ENCODE results near the gene SPEG.

The SPEG gene

DNA sequence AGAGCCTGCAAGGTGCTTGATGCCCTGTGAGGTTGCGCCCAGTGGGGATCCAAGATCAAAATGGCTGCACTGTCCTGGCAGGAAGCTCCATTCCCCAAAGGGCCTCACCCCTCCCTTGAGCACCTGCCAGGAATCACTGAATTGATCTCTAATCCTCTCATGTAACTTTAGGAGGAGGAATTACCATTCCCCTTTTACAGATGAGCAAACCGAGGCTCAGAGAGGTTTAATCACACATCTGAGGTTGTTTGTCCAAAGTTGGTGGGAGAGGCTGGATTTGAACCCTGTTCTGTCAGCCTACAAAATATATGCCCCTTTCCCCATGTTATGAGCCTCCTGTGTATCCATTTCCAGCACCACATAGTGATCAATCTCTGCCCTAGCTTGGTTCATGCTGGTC, 90.2 kb downstream of the SPEG start:
- peaks cover 72% of the 10 kb centered on the region for H3K4me1 Mint-ChIP-seq
- TF ChIP-seq, protein P1, sequence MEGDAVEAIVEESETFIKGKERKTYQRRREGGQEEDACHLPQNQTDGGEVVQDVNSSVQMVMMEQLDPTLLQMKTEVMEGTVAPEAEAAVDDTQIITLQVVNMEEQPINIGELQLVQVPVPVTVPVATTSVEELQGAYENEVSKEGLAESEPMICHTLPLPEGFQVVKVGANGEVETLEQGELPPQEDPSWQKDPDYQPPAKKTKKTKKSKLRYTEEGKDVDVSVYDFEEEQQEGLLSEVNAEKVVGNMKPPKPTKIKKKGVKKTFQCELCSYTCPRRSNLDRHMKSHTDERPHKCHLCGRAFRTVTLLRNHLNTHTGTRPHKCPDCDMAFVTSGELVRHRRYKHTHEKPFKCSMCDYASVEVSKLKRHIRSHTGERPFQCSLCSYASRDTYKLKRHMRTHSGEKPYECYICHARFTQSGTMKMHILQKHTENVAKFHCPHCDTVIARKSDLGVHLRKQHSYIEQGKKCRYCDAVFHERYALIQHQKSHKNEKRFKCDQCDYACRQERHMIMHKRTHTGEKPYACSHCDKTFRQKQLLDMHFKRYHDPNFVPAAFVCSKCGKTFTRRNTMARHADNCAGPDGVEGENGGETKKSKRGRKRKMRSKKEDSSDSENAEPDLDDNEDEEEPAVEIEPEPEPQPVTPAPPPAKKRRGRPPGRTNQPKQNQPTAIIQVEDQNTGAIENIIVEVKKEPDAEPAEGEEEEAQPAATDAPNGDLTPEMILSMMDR (IDR thresholded peaks at IDR 0.05), result no peak
- H3K4me3 Mint-ChIP-seq, result no peak overlapping the region
- no peak overlapping the region for H3K27ac Mint-ChIP-seq
- peaks cover 54% of the 10 kb centered on the region for H3K27me3 Mint-ChIP-seq (ENCODE audit: low read depth, poor library complexity)
- no peaks in the 10 kb centered on the region for H3K36me3 Mint-ChIP-seq (ENCODE audit: low read depth)
- DNase-seq, result no peak
- no peaks in the 10 kb centered on the region for H3K9me3 Mint-ChIP-seq

DNA sequence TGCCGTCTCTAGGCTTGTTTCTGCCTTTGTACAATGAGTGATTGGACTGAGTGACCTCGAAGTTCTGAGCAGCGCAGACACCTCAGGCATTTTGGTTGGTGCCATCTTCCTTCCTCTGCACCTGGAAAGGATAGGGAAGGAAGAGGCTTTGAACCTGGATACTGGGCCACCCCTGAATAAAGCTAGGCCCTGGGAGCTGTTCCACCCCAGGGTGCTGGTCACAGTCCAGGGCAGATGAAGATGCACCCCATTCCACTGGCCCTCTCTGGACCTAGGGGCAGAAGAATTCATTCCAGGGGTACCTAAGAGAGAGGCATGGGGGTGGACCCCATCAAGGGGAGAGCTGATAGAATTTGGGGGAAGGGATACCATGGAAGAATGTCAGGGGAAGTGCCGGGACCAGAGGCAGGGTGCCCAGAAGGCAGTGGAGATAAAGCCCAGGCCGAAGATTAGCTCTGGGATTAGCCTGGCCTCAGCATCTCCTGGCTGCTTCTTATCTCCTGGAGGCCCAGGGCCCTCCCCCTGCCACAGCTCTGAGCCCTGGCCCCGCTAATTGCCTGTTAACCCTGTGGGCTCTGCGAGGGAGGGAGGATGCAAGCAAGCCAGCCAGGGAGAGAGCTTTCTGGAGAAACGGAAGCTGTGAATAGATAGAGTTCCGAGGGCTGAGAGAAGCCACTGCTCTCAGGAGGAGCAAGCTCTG, 91.0 kb downstream of the SPEG start:
- H3K36me3 Mint-ChIP-seq (ENCODE audit: low read depth), result no peaks in the 10 kb centered on the region
- peak overlapping the region; percentile 57 for H3K27ac Mint-ChIP-seq
- DNase-seq, result no peak
- TF ChIP-seq, protein P1 (IDR thresholded peaks at IDR 0.05), result no peak
- peaks cover 72% of the 10 kb centered on the region for H3K4me1 Mint-ChIP-seq
- H3K4me3 Mint-ChIP-seq, result peak overlapping the region; percentile 63
- H3K27me3 Mint-ChIP-seq (ENCODE audit: low read depth, poor library complexity), result peaks cover 61% of the 10 kb centered on the region
- H3K9me3 Mint-ChIP-seq, result no peaks in the 10 kb centered on the region

DNA sequence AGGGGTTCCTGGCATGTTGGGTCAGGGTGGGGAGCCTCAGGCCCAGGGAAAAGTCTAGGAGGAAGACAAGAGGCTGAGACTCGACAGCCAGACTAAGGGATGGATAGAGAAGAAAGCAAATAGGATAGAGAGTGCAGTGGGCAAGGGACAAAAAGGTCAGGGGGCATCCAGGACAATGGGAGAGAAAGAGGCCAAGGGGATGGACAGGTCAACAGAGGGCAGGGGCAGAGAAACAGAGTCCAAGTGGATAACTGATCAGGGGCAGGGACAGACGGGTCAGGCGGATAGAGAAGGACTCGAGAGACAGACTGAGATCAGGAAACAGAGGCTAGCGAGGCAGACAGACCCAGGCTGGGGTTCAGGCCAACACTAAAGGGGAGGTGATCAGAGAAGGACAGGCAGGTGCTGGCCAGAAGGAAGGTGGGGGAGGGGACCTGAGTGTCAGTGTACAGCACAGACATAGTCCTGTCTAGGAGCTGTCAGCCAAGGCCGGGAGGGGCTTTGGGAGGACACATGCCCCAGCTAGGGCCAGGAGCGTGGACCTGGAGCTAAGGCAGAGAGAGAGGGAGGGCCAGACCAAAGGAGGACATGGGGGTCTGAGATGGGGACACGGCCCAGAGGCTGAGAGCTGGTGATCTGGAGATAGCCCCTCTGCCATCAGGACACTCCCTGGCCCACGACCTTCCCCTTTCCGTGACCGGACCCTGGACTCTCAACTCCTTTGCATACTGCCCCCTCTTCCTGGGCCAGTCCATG, 91.9 kb downstream of the SPEG start:
- H3K4me3 Mint-ChIP-seq, result peak overlapping the region; percentile 63
- no peaks in the 10 kb centered on the region for H3K36me3 Mint-ChIP-seq (ENCODE audit: low read depth)
- H3K27me3 Mint-ChIP-seq (ENCODE audit: low read depth, poor library complexity), result peaks cover 66% of the 10 kb centered on the region
- TF ChIP-seq, protein P1 (IDR thresholded peaks at IDR 0.05), result no peak
- H3K4me1 Mint-ChIP-seq, result peaks cover 66% of the 10 kb centered on the region
- no peak for DNase-seq
- H3K27ac Mint-ChIP-seq, result peak overlapping the region; percentile 57
- no peaks in the 10 kb centered on the region for H3K9me3 Mint-ChIP-seq

DNA sequence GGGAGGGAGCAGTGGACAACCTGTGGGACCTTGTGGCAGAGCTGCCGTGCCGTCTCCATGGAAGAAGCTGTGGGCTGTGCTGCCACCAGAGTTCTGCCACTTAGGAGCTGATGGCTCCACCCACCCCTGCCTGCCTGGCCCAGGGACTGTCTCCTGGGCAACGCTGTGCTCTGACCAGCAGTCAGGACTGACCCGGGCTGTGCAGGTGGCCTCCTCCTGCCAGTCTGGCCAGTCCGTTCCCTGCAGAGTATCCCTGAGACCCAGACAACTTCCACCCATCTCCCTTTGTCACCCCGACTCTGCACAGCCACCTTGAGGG, 92.4 kb downstream of the SPEG start:
- peaks cover 60% of the 10 kb centered on the region for H3K4me1 Mint-ChIP-seq
- TF ChIP-seq, protein P1 (IDR thresholded peaks at IDR 0.05), result no peak
- H3K4me3 Mint-ChIP-seq, result peak overlapping the region; percentile 34

DNA sequence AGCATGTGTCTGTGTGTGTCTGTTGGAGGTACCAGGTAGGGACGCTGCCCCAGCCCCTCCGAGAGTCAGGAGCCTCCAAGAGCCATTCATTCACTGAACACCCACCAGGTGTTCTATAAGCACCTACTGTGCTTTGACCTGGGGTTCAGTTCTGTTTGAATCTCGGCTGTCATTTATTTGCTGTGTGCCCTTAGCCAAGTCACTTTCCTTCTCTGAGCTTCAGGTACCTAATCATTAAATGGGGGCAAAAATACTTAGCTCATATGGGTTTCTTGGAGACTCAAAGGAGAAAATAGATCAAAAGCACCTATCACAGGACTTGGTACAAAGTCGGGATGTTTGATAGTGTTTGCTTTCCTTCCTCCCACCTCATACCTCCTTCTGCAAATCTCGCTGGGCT, 92.8 kb downstream of the SPEG start:
- no peaks in the 10 kb centered on the region for H3K36me3 Mint-ChIP-seq (ENCODE audit: low read depth)
- no peak for DNase-seq
- TF ChIP-seq, protein P1 (IDR thresholded peaks at IDR 0.05), result no peak
- H3K27ac Mint-ChIP-seq, result no peak overlapping the region
- peak overlapping the region; percentile 34 for H3K4me3 Mint-ChIP-seq
- peaks cover 58% of the 10 kb centered on the region for H3K4me1 Mint-ChIP-seq
- H3K9me3 Mint-ChIP-seq, result no peaks in the 10 kb centered on the region
- H3K27me3 Mint-ChIP-seq (ENCODE audit: low read depth, poor library complexity), result peaks cover 62% of the 10 kb centered on the region

More for the DNA sequence above, 92.4 kb downstream of the SPEG start:
- Mint-ChIP-seq H3K9me3 (no peaks in the 10 kb centered on the region), H3K27me3 (ENCODE audit: low read depth, poor library complexity) (peaks cover 64% of the 10 kb centered on the region), H3K36me3 (ENCODE audit: low read depth) (no peaks in the 10 kb centered on the region), H3K27ac (no peak overlapping the region)
- no peak for DNase-seq
